ENCODE data around the gene BDKRB2. TPM values are rescaled to one million over a fixed set of nuclear protein-coding genes. Genes with fewer than 3 reads are reported as not detected.

Gene BDKRB2
- total RNA-seq, 1 donor from 2014 or later, result 10.1 TPM

- H3K27me3 Mint-ChIP-seq (ENCODE audit: low read depth), result no peaks in the 10 kb centered on the region
- H3K36me3 Mint-ChIP-seq, result no peaks in the 10 kb centered on the region
- peaks cover 19% of the 10 kb centered on the region for H3K4me1 Mint-ChIP-seq
- no peak for DNase-seq (ENCODE audit: low spot score in 2 of 2, unreplicated experiment in 2 of 2)
- no peaks in the 10 kb centered on the region for H3K9me3 Mint-ChIP-seq
- no peak overlapping the region for H3K27ac Mint-ChIP-seq
- no peak overlapping the region for H3K4me3 Mint-ChIP-seq
- TF ChIP-seq CTCF (IDR thresholded peaks at IDR 0.05; ENCODE audit: unreplicated experiment), result no peak
These were observed 17.2 kb upstream of the BDKRB2 start for GRCh38 chr14:96187216-96188031.

- H3K27me3 Mint-ChIP-seq (ENCODE audit: low read depth), result no peaks in the 10 kb centered on the region
- H3K4me1 Mint-ChIP-seq, result peaks cover 16% of the 10 kb centered on the region
- no peaks in the 10 kb centered on the region for H3K9me3 Mint-ChIP-seq
- DNase-seq (ENCODE audit: low spot score in 2 of 2, unreplicated experiment in 2 of 2), result no peak
- H3K36me3 Mint-ChIP-seq, result no peaks in the 10 kb centered on the region
- no peak for TF ChIP-seq CTCF (IDR thresholded peaks at IDR 0.05; ENCODE audit: unreplicated experiment)
- H3K4me3 Mint-ChIP-seq, result no peak overlapping the region
- no peak overlapping the region for H3K27ac Mint-ChIP-seq
These were observed 15.3 kb upstream of the BDKRB2 start for GRCh38 chr14:96189281-96189711.

GRCh38 chr14:96191353-96191752 lies 13.3 kb upstream of the BDKRB2 start:
- Mint-ChIP-seq H3K27me3 (ENCODE audit: low read depth) (no peaks in the 10 kb centered on the region), H3K27ac (no peak overlapping the region), H3K4me3 (no peak overlapping the region), H3K9me3 (peaks cover 4% of the 10 kb centered on the region), H3K36me3 (no peaks in the 10 kb centered on the region), H3K4me1 (peaks cover 16% of the 10 kb centered on the region)
- DNase-seq (ENCODE audit: low spot score in 2 of 2, unreplicated experiment in 2 of 2), result no peak
- no peak for TF ChIP-seq CTCF (IDR thresholded peaks at IDR 0.05; ENCODE audit: unreplicated experiment)

- Mint-ChIP-seq H3K36me3 (no peaks in the 10 kb centered on the region), H3K27ac (no peak overlapping the region), H3K4me1 (peaks cover 17% of the 10 kb centered on the region), H3K4me3 (no peak overlapping the region), H3K27me3 (ENCODE audit: low read depth) (no peaks in the 10 kb centered on the region), H3K9me3 (peaks cover 4% of the 10 kb centered on the region)
- no peak for DNase-seq (ENCODE audit: low spot score in 2 of 2, unreplicated experiment in 2 of 2)
- no peak for TF ChIP-seq CTCF (IDR thresholded peaks at IDR 0.05; ENCODE audit: unreplicated experiment)
These were observed 12.7 kb upstream of the BDKRB2 start for GRCh38 chr14:96191841-96192462.

GRCh38 chr14:96192975-96193805 lies 11.4 kb upstream of the BDKRB2 start:
- H3K36me3 Mint-ChIP-seq, result no peaks in the 10 kb centered on the region
- no peak overlapping the region for H3K27ac Mint-ChIP-seq
- TF ChIP-seq CTCF (IDR thresholded peaks at IDR 0.05; ENCODE audit: unreplicated experiment), result no peak
- H3K27me3 Mint-ChIP-seq (ENCODE audit: low read depth), result no peaks in the 10 kb centered on the region
- peaks cover 4% of the 10 kb centered on the region for H3K9me3 Mint-ChIP-seq
- peaks cover 19% of the 10 kb centered on the region for H3K4me1 Mint-ChIP-seq
- DNase-seq (ENCODE audit: low spot score in 2 of 2, unreplicated experiment in 2 of 2), result no peak
- H3K4me3 Mint-ChIP-seq, result no peak overlapping the region
